WI38 (cell line): Measurements from ENCODE around the gene FNDC1.
"Not testable (repeated sequence)": the region's sequence is repeated elsewhere in the genome, so short reads cannot be mapped to it uniquely, and the experiment has no call there.

Experiments used
- H3K4me3 ChIP-seq: 2 replicates; pipeline ENCODE4 v1.5.1; 2011; ENCODE audit warnings: low read depth, mild to moderate bottlenecking, control low read depth, low read length
- TF ChIP-seq, protein P1 (sequence below): IDR thresholded peaks from 2 replicates; pipeline ENCODE4 v1.5.1; 2012; ENCODE audit warnings: low read depth, mild to moderate bottlenecking, control low read depth, low read length

The FNDC1 gene

DNA sequence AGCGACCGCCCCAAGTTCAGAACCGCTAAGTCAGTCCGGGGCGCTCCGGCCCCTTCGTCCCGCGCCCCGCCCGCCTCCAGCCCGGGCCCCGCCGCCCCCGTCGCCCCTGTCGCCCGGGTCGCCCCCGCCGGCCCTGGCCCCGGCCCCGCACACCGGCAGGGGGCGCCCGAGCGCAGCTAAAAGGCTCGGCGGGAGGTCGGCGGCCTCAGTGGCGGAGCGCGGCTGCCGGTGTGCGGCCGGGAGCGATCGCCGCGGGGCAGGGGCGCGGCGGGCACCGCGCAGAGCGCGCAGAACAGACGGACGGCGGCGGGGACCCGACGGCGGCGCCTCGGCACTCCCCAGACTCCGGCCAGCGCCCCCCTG lies at the start of gene FNDC1:
Gene FNDC1, plus strand, starts transcription at position 208 of the 363 bp plus-strand sequence. CDS start 197 bp downstream, outside the sequence.
- peak within 1 kb of the TSS; percentile 32; the same call in 1 of the 2 replicates for H3K4me3 ChIP-seq
- TF ChIP-seq, protein P1, sequence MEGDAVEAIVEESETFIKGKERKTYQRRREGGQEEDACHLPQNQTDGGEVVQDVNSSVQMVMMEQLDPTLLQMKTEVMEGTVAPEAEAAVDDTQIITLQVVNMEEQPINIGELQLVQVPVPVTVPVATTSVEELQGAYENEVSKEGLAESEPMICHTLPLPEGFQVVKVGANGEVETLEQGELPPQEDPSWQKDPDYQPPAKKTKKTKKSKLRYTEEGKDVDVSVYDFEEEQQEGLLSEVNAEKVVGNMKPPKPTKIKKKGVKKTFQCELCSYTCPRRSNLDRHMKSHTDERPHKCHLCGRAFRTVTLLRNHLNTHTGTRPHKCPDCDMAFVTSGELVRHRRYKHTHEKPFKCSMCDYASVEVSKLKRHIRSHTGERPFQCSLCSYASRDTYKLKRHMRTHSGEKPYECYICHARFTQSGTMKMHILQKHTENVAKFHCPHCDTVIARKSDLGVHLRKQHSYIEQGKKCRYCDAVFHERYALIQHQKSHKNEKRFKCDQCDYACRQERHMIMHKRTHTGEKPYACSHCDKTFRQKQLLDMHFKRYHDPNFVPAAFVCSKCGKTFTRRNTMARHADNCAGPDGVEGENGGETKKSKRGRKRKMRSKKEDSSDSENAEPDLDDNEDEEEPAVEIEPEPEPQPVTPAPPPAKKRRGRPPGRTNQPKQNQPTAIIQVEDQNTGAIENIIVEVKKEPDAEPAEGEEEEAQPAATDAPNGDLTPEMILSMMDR, result no peak

DNA sequence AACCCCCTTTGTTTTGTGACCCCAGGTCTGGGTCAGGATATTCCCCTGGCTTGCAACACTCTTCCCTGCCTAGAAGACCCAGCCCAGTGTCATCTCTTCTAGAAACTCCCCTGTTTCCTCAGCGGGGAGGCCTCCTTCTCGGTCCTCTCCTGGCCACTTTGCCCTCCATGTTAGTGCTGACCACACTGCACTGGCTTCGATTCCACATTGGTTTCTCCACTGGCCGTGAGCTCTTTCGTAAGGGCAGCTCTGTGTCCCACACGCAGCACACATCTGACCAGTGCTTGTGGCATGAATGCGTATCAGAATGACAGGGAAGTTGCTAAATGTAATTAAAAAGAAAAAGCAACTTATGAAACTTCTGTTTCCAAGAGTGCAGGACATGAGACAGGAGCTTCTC lies 49.4 kb upstream of the FNDC1 start:
- TF ChIP-seq, protein P1, result no peak
- H3K4me3 ChIP-seq, result no peak overlapping the region

DNA sequence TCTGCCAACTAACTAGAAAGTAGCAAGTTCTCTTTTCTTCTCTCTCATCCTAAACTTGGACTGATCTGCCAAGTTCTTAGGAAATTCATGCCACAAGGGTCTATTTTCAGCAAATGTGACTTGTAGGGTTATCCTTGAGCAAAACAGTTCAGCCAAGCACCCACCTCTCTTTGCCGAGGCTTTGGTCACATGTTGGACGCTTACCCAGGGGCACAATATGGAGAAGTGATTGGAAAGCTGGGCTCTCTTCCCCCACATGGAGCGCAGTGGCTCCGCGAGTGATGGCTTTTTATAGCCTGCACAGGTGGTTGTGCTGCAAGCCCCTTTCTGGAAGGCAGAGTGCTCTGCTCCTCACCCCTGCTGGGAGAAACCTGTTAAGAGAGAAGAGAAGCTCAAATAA lies 47.7 kb upstream of the FNDC1 start:
- TF ChIP-seq, protein P1, result no peak
- no peak overlapping the region for H3K4me3 ChIP-seq

DNA sequence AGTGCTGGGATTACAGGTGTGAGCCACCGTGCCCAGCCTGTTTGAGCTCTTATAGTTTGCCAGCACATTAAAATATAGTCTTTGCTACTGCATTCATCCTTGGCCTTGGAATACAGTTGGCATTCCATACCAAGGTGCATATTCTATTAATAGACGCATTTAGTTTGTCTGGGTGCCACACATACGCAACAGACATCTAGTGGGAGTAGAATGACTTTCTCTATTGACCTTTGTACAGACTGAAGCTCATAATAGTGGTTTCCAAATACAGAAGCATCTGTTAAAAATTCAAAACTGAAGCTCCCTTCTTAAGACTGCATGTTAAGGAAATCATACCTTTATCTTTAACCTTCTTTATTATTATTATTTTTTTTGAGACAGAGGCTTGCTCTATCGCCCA lies 46.7 kb upstream of the FNDC1 start:
- H3K4me3 ChIP-seq, result no peak overlapping the region
- TF ChIP-seq, protein P1, result no peak

DNA sequence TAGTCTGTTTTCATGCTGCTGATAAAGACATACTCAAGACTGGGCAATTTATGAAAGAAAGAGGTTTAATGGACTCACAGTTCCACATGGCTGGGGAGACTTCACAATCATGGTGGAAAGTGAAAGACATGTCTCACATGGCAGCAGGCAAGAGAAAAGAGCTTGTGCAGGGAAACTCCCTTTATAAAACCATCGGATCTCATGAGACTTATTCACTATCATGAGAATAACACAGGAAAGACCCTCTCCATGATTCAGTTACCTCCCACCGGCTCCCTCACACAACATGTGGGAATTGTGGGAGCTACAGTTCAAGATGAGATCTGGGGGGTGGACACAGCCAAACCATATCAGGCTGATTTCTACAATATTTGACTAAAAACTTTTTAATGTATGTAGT lies 45.4 kb upstream of the FNDC1 start:
- H3K4me3 ChIP-seq, result not testable (repeated sequence)

DNA sequence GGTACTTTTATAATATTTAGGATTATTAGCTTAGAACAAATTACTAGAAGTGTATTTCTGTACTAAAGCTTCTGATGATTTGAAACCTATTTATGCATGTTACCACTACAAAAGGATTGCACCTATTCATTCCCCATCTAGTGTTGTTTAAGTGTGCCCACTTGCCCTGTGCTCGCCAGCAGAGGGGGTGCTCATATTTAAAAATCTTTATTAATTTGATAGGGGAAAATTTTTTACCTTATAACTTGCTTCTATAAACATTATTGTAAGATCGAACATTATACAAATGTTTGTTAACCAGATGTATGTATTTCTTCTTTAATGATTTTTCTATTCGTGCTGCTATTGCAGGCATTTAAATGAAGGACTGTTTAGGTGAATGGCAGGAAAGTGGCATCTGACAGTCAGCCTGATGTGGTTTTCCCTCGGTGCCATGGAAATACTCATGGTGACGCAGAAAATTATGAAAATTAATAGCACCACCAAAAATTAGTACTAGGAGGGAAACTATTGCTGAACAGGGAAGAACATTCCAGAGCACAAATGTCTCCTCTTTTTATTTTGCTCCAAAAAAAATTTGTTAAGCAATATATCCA lies 44.1 kb upstream of the FNDC1 start:
- TF ChIP-seq, protein P1, result no peak

DNA sequence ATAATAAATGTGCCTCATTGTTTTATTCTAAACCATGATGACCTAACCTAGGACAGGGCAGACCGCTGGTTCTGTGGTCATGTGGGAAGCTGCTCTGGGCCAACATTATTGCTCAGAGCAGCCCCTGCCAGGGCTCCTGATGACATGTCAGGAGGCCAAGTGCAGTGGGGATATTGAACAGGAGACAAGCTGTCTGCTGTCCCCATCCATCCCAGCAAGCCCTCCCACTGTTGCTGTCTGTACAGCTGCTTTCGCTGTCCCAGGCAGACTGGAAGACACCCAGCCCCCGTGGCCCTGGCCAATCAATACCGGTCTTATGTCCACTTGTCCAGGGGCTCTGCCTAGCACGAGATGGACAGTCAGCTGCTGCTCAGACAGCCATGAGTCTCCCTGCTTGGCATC lies 43.2 kb upstream of the FNDC1 start:
- no peak overlapping the region for H3K4me3 ChIP-seq
- TF ChIP-seq, protein P1, result no peak

More for the DNA sequence above, 44.1 kb upstream of the FNDC1 start:
- no peak overlapping the region for H3K4me3 ChIP-seq

DNA sequence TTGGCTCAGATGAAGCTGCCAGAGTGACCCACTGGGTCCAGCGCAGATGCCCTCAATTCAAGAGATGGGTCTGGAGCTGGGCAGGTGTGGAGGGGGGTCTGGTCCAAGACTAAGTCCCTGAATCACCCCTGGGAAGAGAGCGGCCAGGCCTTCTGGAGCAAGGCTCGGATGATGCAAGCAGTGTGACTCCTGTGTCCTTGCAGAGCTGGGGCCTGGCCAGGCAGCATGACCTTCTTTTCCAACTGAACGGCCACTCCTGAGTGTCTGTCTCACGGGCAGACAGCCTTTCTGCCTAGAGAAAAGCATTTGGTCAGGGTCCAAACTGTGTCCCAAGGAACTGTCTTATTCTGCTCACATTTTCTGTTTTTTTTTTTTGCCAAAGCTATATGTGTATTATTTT lies 42.6 kb upstream of the FNDC1 start:
- TF ChIP-seq, protein P1, result no peak
- no peak overlapping the region for H3K4me3 ChIP-seq
